A673 (cell line): Measurements from ENCODE around the gene LRRC41. TPM values are rescaled to one million over a fixed set of nuclear protein-coding genes. Genes with fewer than 3 reads are reported as not detected.
"Not testable (repeated sequence)": the region's sequence is repeated elsewhere in the genome, so short reads cannot be mapped to it uniquely, and the experiment has no call there.

ENCODE experiments used
- BruUV-seq: library from RNA; stranded (reverse); fragments of 400-500 nt; replicated peaks from 2 replicates; lab custom pipeline; 2021; lab: Mats Ljungman, UMichigan
- CTCF ChIA-PET: fragments of 300-600 bp; sonication (Branson Sonifier 250); formaldehyde crosslinking; loops from one replicate; lab custom pipeline; 2022; ENCODE audit warnings: antibody characterized with exemption; lab: Charles Lee
- POLR2A ChIA-PET: fragments of 300-600 bp; sonication (Branson Sonifier 250); formaldehyde crosslinking; loops from one replicate; lab custom pipeline; 2022; ENCODE audit warnings: antibody characterized with exemption; ENCODE audit not compliant: low non-redundant PET; lab: Charles Lee
- DNase-seq: peaks from one replicate; pipeline ENCODE4 v3.0.0-alpha.2; 2015; ENCODE audit warnings: low spot score
- H3K27ac ChIP-seq: fragments of 200-600 bp; sonication (generic); 2 replicates; pipeline ENCODE4 v1.5.1; 2016; ENCODE audit warnings: mixed run types, low read depth, mild to moderate bottlenecking, mixed read lengths, antibody characterized with exemption, low read length; ENCODE audit not compliant: poor library complexity, severe bottlenecking
- H3K27me3 ChIP-seq: fragments of 200-600 bp; sonication (generic); replicated peaks from 2 replicates; pipeline ENCODE4 v1.6.1; 2017; ENCODE audit warnings: mixed run types, low read depth, mild to moderate bottlenecking, mixed read lengths, antibody characterized with exemption, low read length; ENCODE audit not compliant: insufficient read depth, poor library complexity
- H3K36me3 ChIP-seq: fragments of 200-600 bp; sonication (generic); 2 replicates; pipeline ENCODE4 v1.6.1; 2016; ENCODE audit warnings: mixed run types, mild to moderate bottlenecking, mixed read lengths, antibody characterized with exemption, low read length; ENCODE audit not compliant: insufficient read depth, poor library complexity, severe bottlenecking
- H3K4me1 ChIP-seq: fragments of 200-600 bp; sonication (generic); 2 replicates; pipeline ENCODE4 v1.6.1; 2017; ENCODE audit warnings: mixed run types, mild to moderate bottlenecking, mixed read lengths, antibody characterized with exemption, low read length; ENCODE audit not compliant: insufficient read depth, poor library complexity, severe bottlenecking
- H3K4me3 ChIP-seq: fragments of 200-600 bp; sonication (generic); 2 replicates; pipeline ENCODE4 v1.5.1; 2016; ENCODE audit warnings: low read depth, mixed run types, mild to moderate bottlenecking, mixed read lengths, low read length; ENCODE audit not compliant: poor library complexity, severe bottlenecking
- H3K9me3 ChIP-seq: fragments of 200-600 bp; sonication (generic); 2 replicates; pipeline ENCODE4 v1.6.1; 2016; ENCODE audit warnings: mixed run types, low read depth, mild to moderate bottlenecking, mixed read lengths, antibody characterized with exemption, low read length; ENCODE audit not compliant: poor library complexity, severe bottlenecking
- CTCF ChIP-seq: fragments of 300-800, 200-600 bp; sonication (generic); conservative IDR thresholded peaks from 2 replicates; pipeline ENCODE4 v1.5.1; 2017; ENCODE audit warnings: low read depth, mild to moderate bottlenecking, antibody characterized with exemption, low read length, moderate library complexity, mixed read lengths
- EZH2 ChIP-seq: fragments of 200-600 bp; sonication (generic); IDR thresholded peaks from 2 replicates; pipeline ENCODE4 v1.6.1; 2017; ENCODE audit warnings: borderline replicate concordance, low read depth, mild to moderate bottlenecking, mixed read lengths, antibody characterized with exemption, low read length; ENCODE audit not compliant: poor library complexity, severe bottlenecking
- intact Hi-C: fragments of 100-400 bp; cut with micrococcal nuclease; formaldehyde crosslinking; loops from one replicate; pipeline ENCODE4 v1.10.0; 2022; ENCODE audit not compliant: unreplicated experiment
- total RNA-seq: library from RNA; stranded (reverse); gene quantifications from 2 replicates; pipeline ENCODE4 v1.2.3, GENCODE V29; 2021

Gene LRRC41
- total RNA-seq, 1 experiment from 2014 or later = 79.1 TPM

GRCh38 chr1:46341222-46342083, 38.0 kb upstream of the LRRC41 start:
- H3K27me3 ChIP-seq = no peaks in the 10 kb centered on the region
- intact Hi-C loops = loop anchor here (2.0 to 5.0 kb wide), 2 partner anchors 39 to 94 kb away; partner anchors contain the start of genes LRRC41, RAD54L and UQCRH
- peak overlapping the region; percentile 58 for H3K4me3 ChIP-seq
- TF ChIP-seq EZH2 (no peak), CTCF (no peak)
- peaks cover 6% of the 10 kb centered on the region for H3K4me1 ChIP-seq
- TSS peak; percentile 31 for BruUV-seq
- no peak for DNase-seq
- ChIA-PET POLR2A (no interaction called here), CTCF (no interaction called here)
- peaks cover 18% of the 10 kb centered on the region for H3K36me3 ChIP-seq
- H3K27ac ChIP-seq = peak overlapping the region; percentile 92
- no peaks in the 10 kb centered on the region for H3K9me3 ChIP-seq

DNA sequence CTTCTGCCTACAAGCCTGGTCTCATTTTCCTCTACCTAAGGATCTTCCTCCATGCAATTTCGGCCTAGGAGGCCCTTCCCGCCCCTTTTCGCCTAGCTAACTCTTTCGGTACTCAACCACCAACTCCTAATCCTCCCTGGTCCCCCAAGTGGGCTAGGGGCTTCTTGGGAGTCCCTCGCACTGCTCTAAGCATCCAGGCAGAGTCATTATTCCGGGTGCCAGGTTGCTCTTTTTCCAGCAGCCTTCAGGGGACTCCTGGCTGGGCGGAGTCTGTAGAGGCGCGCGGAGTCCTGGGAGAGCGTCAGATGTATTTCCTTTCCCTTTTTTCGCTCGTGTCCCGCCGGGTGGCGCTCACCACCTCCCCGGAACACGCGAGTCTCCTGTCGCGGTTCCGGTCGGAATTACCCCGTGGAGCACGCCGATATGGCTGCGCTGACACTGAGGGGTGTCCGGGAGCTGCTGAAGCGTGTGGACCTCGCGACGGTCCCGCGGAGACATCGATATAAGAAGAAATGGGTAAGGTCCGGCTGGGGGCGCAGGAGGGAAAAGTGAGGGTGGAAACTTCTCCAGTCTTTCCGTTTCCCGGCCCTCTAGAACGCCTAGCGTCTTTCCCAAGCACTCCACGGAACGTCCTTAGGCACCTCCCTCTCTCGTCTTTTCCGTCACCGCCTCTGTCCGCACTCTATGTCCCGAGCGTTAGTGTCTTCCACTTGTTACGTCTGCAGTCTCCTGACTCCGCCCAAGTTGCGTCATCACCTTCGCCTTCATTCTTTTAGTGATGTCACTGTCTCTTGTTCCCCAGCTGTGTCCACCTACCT, 37.2 kb upstream of the LRRC41 start, which contains the start of gene NSUN4:
NSUN4 (plus strand) TSS at position 404 of the 818 bp plus-strand sequence; CDS start at position 424, 20 bp downstream.
- ChIA-PET CTCF (interaction anchor here (0.6 kb wide), 1 partner anchor 182 kb away, joined by 5 read pairs; no protein-coding TSS in a partner anchor), POLR2A (interaction anchor here (0.7 kb wide), 1 partner anchor 39 kb away, joined by 5 read pairs; no protein-coding TSS in a partner anchor)
- Histone ChIP-seq H3K27me3 (no peaks in the 10 kb centered on the region), H3K27ac (peak within 1 kb of the TSS; percentile 92), H3K4me1 (peaks cover 6% of the 10 kb centered on the region), H3K9me3 (no peaks in the 10 kb centered on the region), H3K36me3 (peaks cover 17% of the 10 kb centered on the region), H3K4me3 (peak within 1 kb of the TSS; percentile 58)
- peak; percentile 98 for DNase-seq
- intact Hi-C loops = loop anchor here (2.0 to 5.0 kb wide), 2 partner anchors 38 to 93 kb away; partner anchors contain the start of genes LRRC41, RAD54L and UQCRH
- TSS peak; percentile 85 for BruUV-seq
- TF ChIP-seq EZH2 = no peak
- peak; percentile 84 for TF ChIP-seq CTCF

DNA sequence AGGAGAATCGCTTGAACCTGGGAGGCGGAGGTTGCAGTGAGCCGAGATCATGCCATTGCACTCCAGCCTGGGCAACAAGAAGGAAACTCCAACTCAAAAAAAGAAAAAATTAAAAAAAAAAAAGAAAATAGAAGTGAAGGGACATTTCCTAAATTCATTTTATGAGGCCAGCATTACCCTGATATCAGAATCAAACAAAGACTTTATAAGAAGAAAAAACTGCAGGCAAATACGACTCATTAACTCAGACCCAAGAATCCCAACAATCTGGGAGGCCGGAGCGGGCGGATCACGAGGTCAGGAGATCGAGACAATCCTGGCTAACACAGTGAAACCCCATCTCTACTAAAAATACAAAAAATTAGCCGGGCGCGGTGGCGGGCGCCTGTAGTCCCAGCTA, 34.0 kb upstream of the LRRC41 start:
- H3K4me1 ChIP-seq, DNase-seq, H3K9me3 ChIP-seq, BruUV-seq, POLR2A ChIA-PET, H3K27me3 ChIP-seq, H3K4me3 ChIP-seq, CTCF ChIA-PET, H3K36me3 ChIP-seq, H3K27ac ChIP-seq, intact Hi-C loops: not testable (repeated sequence)
